DLD1 (cell line): ENCODE data around the gene COL26A1.
"Not testable (repeated sequence)": the region's sequence is repeated elsewhere in the genome, so short reads cannot be mapped to it uniquely, and the experiment has no call there.

Source experiments
- in situ Hi-C: cut with HindIII; loops from 2 replicates; pipeline ENCODE4 v1.10.0; 2017; ENCODE audit warnings: low sequenced_read_pairs

The COL26A1 gene

DNA sequence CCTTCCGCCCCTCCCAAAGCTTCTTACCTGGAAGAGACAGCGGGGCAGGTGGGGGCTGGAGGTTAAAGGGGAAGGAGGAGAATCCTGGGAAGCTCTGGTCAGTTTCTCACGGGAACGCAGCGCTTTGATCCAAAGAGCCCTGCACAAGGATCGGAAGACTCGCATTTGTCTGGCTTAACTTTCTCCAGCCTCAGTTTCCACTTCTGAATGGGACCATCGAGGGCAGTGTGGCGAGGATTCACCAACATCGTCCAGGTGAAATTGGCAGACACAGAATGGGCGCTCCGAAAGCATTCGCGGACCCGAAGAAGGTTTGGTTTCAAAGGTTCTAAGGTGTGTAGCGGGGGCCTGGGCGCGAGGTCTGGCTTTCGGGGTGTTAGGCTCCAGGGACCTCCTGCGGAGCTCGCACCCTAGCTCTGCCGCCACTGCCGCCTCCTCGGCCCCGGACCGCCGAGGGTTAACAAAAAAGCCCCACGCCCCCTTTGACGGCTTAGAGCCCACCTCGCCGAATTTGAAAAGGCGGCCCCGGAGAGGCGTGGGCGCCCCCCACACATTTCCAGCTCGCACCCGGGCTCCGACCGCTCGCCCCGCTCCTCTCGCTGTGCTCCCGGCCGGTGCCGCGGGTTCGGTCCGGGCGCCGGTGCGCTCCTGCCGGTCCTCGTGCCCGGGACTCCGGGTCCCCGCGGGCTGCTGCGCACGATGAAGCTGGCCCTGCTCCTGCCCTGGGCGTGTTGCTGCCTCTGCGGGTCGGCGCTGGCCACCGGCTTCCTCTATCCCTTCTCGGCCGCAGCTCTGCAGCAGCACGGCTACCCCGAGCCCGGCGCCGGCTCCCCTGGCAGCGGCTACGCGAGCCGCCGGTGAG lies at the start of gene COL26A1:
Gene COL26A1, plus strand, starts transcription at position 542 of the 862 bp plus-strand sequence. Its CDS starts 158 bp downstream, at position 700.
- in situ Hi-C loops, result no loop called here

DNA sequence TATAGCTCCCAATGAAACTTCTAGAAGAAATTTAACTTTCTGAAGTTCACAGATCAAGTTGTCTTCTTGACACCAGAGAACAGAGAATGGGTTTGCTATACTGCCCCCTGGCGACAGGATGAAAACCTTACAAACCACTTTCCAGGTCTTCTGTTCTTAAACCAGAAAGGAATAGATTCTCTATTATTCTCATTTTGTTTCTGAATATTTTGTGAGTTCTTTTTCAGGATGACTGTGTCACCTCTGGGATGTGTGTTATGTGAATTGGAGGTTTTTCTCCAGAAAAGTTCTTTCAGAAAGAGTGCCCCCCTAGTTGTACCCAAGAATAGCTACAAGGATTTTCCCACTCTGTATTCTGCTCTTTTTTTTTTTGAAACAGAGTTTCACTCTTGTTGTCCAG lies 47.3 kb upstream of the COL26A1 start:
- in situ Hi-C loops, result no loop called here

DNA sequence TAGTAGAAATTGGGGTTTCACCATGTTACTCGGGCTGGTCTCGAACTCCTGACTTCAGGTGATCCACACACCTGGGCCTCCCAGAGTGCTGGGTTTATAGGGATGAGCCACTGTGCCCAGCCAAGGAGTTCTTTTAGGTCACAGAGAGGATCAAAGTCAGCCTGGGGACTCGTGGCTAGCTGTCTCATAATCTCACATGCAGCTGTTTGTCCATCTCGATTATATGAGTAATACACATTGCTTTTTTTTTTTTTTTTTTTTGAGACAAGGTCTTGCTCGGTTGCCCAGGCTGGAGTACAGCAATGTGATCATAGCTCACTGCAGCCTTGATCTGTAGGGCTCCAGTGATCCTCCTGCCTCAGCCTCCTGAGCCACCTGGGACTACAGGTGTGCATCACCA lies 43.3 kb upstream of the COL26A1 start:
- in situ Hi-C loops, result no loop called here

DNA sequence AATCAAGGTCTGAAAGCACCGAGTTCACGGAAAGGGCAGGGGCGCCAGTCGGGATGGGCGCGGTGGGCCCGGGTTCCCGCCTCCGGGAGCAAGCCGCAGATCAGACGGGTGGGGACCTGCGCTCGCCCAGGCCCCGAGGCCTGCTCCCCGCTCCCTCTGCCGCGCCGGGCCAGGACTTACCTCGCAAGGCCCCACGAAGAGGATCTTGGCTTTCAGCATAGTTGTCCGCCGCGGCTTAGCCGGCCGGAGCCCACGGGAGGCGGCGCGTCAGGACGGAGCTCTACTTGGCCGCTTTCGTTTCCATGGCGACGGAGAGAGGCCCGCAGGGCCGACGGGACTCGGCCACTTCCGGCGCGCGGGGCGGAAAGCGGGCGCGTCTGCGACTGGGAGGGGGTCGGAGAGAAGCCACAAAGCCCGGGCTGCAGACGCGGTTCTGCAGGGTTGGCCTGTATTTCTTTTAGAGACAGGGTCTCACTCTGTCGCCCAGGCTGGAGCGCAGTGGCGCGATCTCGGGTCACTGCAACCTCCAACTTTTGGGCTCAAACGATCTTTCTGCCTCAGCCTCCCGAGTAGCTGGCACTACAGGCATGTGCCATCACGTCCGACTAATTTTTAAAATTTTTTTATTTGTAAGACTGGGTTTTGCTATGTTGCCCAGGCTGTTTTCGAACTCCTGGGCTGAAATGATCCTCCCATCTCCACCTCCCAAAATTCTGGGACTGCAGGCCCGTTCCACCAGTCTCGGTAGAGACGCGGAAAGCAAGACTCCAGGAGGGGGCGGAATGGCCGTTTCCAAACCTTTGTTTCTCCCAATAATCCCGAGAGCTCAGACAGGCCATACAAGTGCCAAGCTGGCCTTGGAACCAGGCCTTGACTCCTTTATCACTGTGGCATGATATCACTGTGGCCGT lies 40.9 kb upstream of the COL26A1 start, which contains the start of gene IFT22:
Gene IFT22, minus strand, starts transcription at position 322 of the 911 bp plus-strand sequence. Its CDS starts 103 bp downstream, at position 219.
- in situ Hi-C loops, result no loop called here

DNA sequence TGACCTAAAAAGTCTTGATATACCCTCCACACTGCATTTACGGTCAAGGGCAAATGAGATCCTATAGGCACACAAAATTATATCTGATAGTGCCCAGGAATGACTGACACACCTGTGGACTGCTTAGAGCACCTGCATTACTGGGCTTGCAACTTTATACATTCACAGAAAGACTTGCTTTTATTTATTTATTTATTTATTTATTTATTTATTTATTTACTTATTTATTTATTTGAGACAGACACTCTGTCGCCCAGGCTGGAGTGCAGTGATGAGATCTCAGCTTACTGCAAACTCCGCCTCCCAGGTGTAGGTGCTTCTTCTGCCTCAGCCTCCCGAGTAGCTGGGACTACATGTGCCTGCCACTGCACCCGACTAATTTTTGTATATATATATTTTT lies 34.5 kb upstream of the COL26A1 start:
- in situ Hi-C loops, result no loop called here

DNA sequence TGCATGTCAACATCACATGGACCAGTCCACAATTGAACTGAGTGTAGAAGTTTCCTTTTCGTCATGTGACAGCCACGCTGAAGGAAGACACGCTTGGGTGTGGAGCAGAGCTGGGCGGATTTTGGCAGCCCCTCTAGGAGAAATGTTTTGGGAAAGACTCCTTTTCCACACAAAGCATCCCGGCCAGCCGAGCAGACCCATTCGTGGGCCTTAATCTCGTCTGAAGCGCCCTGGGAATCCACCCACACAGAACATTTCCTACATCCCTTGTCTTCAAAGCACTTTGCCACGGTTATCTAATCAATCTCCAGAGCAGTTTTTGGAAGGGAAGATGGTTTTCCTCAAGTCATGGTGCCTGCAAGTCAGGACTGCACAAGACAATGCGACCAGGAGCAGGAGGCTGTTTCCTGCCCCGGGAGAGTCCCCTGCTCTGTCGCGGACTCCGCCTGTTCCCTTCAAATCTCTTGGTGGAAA lies 32.6 kb upstream of the COL26A1 start:
- in situ Hi-C loops, result no loop called here

DNA sequence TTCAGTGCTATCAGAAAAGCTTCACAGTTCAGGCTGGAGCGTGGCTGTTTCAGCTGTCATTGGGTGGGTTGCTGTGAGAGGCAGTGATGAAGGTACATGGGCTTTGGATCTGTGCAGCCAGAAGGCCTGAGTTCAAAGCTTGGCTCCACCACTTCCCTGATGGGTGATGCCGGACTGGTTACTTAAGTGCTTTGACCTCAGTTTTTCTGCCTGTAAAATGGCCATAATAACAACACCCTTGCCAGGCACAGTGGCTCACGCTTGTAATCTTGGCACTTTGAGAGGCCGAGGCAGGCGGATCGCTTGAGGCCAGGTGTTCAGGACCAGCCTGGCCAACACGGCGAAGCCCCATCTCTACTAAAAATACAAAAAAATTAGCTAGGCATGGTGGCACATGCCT lies 30.6 kb upstream of the COL26A1 start:
- in situ Hi-C loops, result no loop called here

DNA sequence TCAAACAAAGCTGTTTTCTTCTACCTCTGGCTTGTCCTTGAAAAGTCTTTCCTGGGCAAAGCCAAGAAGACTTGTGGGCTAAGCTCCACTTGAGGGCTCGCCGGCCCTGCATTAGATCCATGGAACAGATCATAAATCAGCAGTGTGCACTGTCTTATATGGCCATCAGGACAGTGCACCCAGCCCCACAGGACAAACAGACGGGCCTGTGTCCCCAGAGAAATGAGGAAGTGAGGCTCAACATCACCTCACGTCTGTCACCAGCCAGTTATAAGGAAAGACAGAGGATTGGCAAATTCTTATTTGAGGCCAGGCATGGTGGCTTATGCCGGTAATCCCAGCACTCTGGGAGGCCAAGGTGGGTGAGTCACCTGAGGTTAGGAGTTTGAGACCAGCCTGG lies 28.8 kb upstream of the COL26A1 start:
- in situ Hi-C loops, result no loop called here

DNA sequence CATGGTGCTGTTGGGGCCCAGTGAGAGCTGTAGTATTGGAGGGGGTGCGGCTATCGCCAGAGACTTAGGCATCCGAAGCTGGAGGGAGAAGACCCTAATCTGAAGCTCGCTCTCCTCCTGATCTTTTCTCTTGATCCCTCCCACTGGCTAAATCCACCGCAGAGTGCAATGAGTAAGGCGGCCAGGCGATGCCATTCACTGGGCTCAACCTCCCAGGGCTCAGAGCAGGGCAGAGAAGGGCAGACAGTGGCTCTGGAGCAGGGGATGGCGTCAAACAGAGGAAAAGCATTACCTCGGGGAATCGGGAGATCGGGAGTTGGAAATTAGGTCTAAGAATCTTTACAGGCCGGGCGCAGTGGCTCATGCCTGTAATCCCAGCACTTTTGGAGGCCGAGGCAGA lies 22.3 kb upstream of the COL26A1 start:
- in situ Hi-C loops, result no loop called here

DNA sequence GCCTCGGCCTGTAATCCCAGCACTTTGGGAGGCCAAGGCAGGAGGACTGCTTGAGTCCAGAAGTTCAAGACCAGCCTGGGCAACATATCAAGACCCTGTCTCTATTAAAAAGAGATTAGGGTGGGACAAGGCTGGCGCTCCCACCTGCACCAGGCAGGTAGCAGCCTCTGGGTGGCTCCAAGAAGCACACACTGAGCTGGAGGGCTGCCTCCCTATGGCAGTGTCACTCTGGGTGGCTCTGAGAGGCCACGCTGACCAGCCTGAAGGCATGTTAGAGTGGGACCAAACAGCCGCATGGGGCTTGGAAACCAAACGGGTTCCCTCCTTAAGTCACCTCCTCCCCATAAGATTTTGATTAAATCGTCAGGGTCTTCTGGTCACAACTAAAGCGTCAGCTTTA lies 19.8 kb upstream of the COL26A1 start:
- in situ Hi-C loops, result no loop called here

DNA sequence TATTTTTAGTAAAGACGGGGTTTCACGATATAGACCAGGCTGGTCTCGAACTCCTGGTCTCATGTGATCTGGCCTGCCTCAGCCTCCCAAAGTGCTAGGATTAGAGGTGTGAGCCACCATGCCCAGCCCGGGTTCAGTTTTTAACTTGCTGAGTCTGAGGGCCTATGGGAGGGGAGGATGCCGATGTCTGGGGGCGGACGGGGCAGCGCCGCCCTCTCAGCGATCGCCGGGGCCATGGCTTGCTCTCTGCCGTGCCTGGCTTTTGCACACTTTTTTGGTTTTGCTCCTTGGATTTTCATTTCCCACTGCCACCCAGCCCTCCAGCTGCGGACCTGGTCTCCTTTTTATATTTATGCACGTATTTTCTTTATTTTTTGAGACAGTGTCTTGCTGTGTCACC lies 15.2 kb upstream of the COL26A1 start:
- in situ Hi-C loops, result no loop called here

DNA sequence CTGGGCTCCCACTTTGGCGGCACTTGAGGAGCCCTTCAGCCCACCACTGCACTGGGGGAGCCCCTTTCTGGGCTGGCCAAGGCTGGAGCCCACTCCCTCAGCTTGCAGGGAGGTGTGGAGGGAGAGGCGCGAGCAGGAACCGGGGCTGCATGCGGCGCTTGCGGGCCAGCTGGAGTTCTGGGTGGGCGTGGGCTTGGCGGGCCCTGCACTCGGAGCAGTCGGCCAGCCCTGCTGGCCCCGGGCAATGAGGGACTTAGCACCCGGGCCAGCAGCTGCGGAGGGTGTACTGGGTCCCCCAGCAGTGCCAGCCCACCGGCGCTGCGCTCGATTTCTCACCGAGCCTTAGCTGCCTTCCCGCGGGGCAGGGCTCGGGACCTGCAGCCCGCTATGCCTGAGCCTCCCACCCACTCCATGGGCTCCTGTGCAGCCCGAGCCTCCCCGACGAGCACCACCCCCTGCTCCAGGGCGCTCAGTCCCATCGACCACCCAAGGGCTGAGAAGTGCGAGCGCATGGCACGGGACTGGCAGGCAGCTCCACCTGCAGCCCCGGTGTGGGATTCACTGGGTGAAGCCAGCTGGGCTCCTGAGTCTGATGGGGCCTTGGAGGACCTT lies 14.1 kb upstream of the COL26A1 start:
- in situ Hi-C loops, result not testable (repeated sequence)

DNA sequence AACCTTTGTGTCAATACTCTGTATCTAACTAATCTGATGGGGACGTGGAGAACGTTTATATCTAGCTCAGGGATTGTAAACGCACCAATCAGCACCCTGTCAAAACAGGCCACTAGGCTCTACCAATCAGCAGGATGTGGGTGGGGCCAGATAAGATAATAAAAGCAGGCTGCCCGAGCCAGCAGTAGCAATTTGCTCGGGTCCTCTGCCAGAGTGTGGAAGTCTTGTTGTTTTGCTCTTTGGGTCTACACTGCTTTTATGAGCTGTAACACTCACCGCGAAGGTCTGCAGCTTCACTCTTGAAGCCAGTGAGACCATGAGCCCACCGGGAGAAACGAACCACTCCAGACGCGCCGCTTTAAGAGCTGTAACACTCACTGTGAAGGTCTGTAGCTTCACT lies 13.4 kb upstream of the COL26A1 start:
- in situ Hi-C loops, result not testable (repeated sequence)

DNA sequence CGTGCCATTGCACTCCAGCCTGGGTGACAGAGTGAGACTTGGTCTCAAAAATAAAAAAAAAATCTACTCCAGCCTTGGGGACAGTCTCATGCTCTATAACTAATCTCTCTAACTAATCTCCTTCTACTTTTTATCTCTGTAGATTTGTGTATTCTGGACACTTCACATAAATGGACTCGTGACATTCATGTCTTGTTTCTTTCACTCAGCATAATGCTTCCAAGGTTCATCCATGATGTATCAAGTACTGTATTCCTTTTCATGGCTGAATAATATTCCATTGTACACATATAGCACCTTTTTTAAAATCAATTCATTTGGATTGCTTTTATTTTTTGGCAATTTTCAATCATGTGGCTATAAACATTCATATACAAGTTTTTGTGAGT lies 9.8 kb upstream of the COL26A1 start:
- in situ Hi-C loops, result no loop called here

DNA sequence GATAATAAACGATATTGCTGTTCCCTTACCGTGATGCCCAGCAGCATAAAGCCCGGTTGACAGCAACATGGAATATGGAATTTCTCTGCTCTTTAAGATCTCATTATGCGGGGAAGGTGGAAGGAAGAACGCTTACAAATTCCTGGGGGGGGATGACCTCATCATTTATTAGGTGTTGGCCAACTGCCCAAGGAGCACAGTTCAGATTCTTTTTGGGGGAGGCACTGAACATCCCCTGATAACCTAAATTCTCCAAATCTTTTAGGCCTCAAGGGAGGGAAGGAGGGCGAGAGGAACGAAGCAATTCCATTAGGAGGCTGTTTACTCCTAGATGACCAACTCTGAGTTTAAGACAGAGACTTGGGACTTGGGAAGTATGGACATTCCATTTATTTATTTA lies 5.2 kb upstream of the COL26A1 start:
- in situ Hi-C loops, result no loop called here

DNA sequence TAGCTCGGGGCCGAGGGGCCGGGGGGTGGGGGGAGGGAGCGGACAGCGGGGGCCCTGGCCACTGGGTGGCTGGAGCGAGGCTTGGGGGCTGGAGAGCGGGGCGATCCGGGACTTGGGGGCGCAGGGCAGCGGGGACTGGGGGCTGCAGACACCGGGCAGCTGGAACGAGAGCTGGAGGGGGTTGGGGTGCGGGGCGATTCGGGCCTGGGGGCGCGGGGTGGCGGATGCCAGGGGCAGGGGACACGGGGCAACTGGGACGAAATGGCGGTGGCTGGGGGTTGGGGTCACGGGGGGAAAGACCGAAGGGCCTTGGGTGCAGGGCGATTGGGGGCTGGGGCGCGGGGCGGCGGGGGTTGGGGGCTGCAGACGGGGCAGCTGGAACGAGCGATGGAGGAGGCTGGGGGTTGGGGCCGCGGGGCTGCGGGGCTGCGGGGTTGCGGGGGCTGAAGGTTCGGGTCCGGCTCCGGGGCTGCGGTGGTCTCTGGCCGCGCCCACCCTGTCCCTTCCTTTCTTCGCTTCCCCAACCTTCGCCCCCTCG lies 590 bp downstream of the COL26A1 start:
- in situ Hi-C loops, result no loop called here

DNA sequence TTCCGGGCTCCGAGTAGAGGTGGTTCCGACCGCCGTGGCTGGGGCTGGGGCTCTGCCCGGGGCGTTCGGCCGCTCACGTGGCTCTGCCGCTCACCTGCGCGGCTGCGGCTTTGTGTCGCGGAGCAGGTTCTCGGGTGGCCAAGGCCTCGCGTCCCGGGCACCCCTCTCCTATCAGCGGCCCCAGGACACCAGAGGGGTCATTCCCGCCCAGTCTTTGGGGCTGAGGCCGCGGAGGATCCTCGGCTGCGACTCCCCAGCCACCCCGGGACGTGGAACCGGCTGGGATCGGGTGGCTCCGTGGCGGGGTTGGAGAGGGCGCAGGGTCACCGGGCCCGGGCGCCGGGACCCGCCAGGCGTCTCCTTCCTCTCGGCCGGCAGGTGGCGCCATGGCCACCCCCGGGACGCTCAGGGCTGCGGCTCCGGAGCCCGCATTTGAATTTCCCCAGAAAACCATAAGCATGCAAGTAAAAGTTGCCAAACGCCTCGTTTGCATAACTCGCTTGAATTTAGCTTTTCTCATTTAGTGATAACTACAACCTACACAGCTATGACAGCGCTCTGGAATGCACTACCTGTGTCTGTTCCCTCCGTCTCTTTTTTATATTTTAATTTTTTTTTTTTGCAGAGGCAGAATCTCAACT lies 1.2 kb downstream of the COL26A1 start:
- in situ Hi-C loops, result no loop called here

DNA sequence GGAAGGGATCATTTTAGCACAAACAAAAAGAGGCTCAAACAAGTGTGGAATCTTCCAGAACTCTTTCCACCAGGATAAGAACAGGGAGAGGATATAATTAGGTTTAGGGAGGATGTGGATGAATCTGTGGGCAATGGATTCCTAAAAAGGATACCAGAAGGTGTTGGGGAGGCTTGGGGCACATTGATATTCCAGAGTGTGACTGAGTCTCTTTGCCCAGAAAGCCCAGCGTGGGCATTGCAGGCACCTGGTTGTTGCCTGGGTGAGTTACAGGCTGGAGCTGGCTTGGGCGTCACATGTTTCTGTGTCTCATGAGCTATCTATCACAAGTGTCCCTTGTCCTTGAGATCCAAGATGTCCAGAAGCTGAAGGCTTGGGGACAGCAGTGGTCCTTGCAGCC lies 3.3 kb downstream of the COL26A1 start:
- in situ Hi-C loops, result no loop called here

DNA sequence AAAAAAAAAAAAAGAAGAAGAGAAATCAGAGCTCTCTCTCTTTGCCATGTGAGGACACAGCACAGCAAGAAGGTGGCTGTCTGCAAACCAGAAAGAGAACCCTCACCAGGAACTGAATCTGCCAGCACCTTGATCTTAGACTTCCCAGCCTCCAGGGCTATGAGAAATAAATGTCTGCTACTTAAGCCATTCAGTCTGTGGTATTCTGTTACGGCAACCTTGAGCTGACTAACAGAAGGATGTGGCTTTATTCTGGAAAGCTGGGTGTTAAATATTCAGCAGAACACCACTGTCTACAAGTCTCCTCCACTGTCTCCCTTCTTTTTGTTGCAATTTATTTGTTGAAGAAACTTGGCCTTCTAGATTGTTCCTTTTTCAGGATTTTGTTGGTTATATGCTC lies 5.0 kb downstream of the COL26A1 start:
- in situ Hi-C loops, result no loop called here

DNA sequence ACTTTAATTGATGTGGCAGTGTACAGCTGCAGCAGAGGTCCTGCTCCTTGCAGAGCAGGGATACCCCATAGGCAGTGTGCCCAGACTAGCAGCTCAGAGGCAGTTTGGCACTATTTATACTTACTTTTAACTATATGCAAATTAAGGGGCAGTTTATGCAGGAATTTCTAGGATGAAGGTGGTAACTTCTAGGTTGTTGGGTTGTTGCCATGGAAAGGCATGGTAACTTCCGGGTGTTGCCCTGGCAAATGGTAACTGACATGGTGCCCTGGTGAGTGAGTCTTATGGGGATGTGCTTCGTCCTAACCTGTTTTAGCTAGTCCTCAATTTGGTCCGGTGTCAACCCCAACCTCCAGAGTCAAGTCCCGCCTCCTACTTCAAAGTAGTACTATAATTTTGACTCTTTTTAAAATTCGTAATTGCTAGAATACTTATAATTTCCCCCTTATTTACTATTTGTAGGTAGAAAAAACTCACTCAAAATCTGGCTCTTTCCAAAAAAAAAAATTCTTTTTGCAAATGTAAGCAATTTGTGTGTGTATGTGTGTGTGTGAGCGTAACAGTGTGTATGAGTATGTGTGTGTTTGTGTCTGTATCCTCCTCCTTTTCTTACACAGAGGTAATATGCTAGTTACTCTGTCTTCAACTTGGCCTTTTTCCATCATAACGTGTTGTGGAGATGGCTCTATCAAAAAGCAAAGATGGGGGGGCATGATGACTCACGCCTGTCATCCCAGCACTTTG lies 5.9 kb downstream of the COL26A1 start:
- in situ Hi-C loops, result no loop called here
